ENCODE measurements around the gene TMEM167A.

Gene TMEM167A

GRCh38 chr5:83102364-83102980 is 25.3 kb upstream of the TMEM167A start:
- no peak for DNase-seq (ENCODE audit: low read depth)
- TF ChIP-seq, protein P1, sequence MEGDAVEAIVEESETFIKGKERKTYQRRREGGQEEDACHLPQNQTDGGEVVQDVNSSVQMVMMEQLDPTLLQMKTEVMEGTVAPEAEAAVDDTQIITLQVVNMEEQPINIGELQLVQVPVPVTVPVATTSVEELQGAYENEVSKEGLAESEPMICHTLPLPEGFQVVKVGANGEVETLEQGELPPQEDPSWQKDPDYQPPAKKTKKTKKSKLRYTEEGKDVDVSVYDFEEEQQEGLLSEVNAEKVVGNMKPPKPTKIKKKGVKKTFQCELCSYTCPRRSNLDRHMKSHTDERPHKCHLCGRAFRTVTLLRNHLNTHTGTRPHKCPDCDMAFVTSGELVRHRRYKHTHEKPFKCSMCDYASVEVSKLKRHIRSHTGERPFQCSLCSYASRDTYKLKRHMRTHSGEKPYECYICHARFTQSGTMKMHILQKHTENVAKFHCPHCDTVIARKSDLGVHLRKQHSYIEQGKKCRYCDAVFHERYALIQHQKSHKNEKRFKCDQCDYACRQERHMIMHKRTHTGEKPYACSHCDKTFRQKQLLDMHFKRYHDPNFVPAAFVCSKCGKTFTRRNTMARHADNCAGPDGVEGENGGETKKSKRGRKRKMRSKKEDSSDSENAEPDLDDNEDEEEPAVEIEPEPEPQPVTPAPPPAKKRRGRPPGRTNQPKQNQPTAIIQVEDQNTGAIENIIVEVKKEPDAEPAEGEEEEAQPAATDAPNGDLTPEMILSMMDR (IDR thresholded peaks at IDR 0.05; ENCODE audit: low read depth, low read length), result no peak
- no peak for TF ChIP-seq MAX (IDR thresholded peaks at IDR 0.05; ENCODE audit: low read depth, low read length)
- TF ChIP-seq MYC (IDR thresholded peaks at IDR 0.05; ENCODE audit: low read depth, low read length), result no peak
- no peak for TF ChIP-seq POLR2A (IDR thresholded peaks at IDR 0.05; ENCODE audit: extremely low read depth, insufficient read length)
- no peak overlapping the region for H3K4me3 ChIP-seq (ENCODE audit: low read depth, low read length)

DNA sequence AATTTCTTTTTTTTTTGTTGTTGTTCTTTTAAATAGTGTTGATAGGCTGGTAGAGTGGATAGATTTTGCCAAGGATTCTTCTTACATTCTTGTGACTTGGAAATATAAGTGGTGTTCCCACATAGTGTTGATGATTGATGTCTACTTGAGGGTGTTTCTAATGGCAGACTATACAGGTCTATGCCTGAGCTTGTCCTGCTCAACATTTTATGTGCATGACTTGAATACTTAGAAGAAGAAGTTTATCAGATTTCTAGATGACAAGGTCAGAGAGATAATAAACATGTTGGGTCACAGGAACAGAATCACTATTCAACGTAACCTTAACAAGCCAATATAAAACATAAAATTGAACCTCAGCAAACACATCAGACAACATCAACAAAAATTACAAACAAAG is 24.3 kb upstream of the TMEM167A start:
- no peak overlapping the region for H3K4me3 ChIP-seq (ENCODE audit: low read depth, low read length)
- no peak for DNase-seq (ENCODE audit: low read depth)
- TF ChIP-seq POLR2A (IDR thresholded peaks at IDR 0.05; ENCODE audit: extremely low read depth, insufficient read length) (no peak), MAX (IDR thresholded peaks at IDR 0.05; ENCODE audit: low read depth, low read length) (no peak), MYC (IDR thresholded peaks at IDR 0.05; ENCODE audit: low read depth, low read length) (no peak)
- TF ChIP-seq, protein P1 (IDR thresholded peaks at IDR 0.05; ENCODE audit: low read depth, low read length), result no peak

DNA sequence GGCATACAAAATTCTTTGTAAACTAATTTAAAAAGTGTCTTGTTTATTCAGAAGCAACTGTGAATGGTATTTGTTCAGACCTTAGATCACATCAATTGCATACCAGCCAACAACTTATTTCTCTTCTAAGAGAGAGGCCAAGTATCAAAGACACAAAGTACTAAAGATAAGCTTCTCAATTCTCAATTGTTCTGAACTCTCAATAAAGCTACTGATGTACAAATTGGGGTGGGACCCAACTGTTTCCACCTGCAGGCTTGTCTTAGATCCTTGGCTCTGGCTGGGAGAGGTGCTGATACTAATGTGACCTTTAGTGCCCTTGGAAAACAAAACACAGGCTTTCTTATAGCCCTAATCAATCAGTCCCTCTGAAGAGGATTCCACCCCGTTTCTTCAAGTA is 22.3 kb upstream of the TMEM167A start:
- DNase-seq (ENCODE audit: low read depth), result no peak
- no peak overlapping the region for H3K4me3 ChIP-seq (ENCODE audit: low read depth, low read length)
- TF ChIP-seq, protein P1 (IDR thresholded peaks at IDR 0.05; ENCODE audit: low read depth, low read length), result no peak
- TF ChIP-seq MAX (IDR thresholded peaks at IDR 0.05; ENCODE audit: low read depth, low read length) (no peak), POLR2A (IDR thresholded peaks at IDR 0.05; ENCODE audit: extremely low read depth, insufficient read length) (no peak), MYC (IDR thresholded peaks at IDR 0.05; ENCODE audit: low read depth, low read length) (no peak)

DNA sequence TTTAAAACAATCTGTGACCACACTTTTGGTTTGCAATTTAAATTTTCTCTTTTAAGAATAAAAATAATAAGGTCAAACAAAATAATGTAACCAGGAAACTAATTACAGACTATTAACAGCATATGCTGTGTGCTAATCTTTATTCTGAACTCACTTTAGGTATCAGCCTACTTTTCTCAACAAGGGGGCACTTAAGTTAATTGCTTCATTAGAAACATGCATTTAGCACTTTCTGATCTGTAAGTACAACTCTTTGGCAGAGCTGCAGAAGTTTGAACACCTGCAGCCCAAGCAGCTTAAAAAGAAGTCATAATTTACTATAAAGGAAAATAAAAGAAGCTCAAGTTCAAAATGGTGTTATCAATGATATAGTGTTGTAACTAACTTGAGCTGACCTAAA is 21.8 kb upstream of the TMEM167A start:
- no peak overlapping the region for H3K4me3 ChIP-seq (ENCODE audit: low read depth, low read length)
- DNase-seq (ENCODE audit: low read depth), result no peak
- no peak for TF ChIP-seq MYC (IDR thresholded peaks at IDR 0.05; ENCODE audit: low read depth, low read length)
- TF ChIP-seq, protein P1 (IDR thresholded peaks at IDR 0.05; ENCODE audit: low read depth, low read length), result no peak

GRCh38 chr5:83097689-83098231 is 20.6 kb upstream of the TMEM167A start:
- H3K4me3 ChIP-seq (ENCODE audit: low read depth, low read length), result no peak overlapping the region
- TF ChIP-seq MAX (IDR thresholded peaks at IDR 0.05; ENCODE audit: low read depth, low read length), result no peak
- TF ChIP-seq MYC (IDR thresholded peaks at IDR 0.05; ENCODE audit: low read depth, low read length), result no peak
- no peak for TF ChIP-seq POLR2A (IDR thresholded peaks at IDR 0.05; ENCODE audit: extremely low read depth, insufficient read length)
- TF ChIP-seq, protein P1 (IDR thresholded peaks at IDR 0.05; ENCODE audit: low read depth, low read length), result no peak
- DNase-seq (ENCODE audit: low read depth), result no peak
